GM23248 (cell line): ENCODE data around the gene BTN2A1. TPM values are rescaled to one million over a fixed set of nuclear protein-coding genes. Genes with fewer than 3 reads are reported as not detected.
A peak's percentile ranks its signal among the peaks of the same experiment; 100 is the strongest.

Source experiments
- DNase-seq: peaks from one replicate; pipeline ENCODE4 v3.0.0-alpha.2; 2015
- H2AFZ ChIP-seq: fragments of 200-600 bp; sonication (generic); 2 replicates; pipeline ENCODE4 v1.6.1; 2016; ENCODE audit warnings: antibody characterized with exemption
- H3F3A ChIP-seq: fragments of 200-600 bp; sonication (generic); 2 replicates; pipeline ENCODE4 v1.6.1; 2016; ENCODE audit warnings: mild to moderate bottlenecking, antibody characterized with exemption, mixed run types; ENCODE audit not compliant: insufficient read depth
- H3K27ac ChIP-seq: fragments of 200-600 bp; sonication (generic); 2 replicates; pipeline ENCODE4 v1.5.1; 2016; ENCODE audit warnings: mild to moderate bottlenecking
- H3K27me3 ChIP-seq: fragments of 200-600 bp; sonication (generic); replicated peaks from 2 replicates; pipeline ENCODE4 v1.6.1; 2016; ENCODE audit warnings: mild to moderate bottlenecking; ENCODE audit not compliant: insufficient read depth
- H3K36me3 ChIP-seq: fragments of 200-600 bp; sonication (generic); 2 replicates; pipeline ENCODE4 v1.6.1; 2016; ENCODE audit warnings: low read depth, mild to moderate bottlenecking
- H3K4me1 ChIP-seq: fragments of 200-600 bp; sonication (generic); 2 replicates; pipeline ENCODE4 v1.6.1; 2016; ENCODE audit warnings: mild to moderate bottlenecking; ENCODE audit not compliant: insufficient read depth
- H3K4me2 ChIP-seq: fragments of 200-600 bp; sonication (generic); one replicate; pipeline ENCODE4 v1.6.1; 2016; ENCODE audit warnings: mild to moderate bottlenecking; ENCODE audit not compliant: unreplicated experiment
- H3K4me3 ChIP-seq: fragments of 200-600 bp; sonication (generic); 2 replicates; pipeline ENCODE4 v1.5.1; 2016; ENCODE audit warnings: mild to moderate bottlenecking
- H3K79me2 ChIP-seq: fragments of 200-600 bp; sonication (generic); 2 replicates; pipeline ENCODE4 v1.6.1; 2016; ENCODE audit warnings: mild to moderate bottlenecking; ENCODE audit not compliant: insufficient read depth
- H3K9ac ChIP-seq: fragments of 200-600 bp; sonication (generic); 2 replicates; pipeline ENCODE4 v1.6.1; 2016; ENCODE audit warnings: mild to moderate bottlenecking
- H3K9me2 ChIP-seq: fragments of 200-600 bp; sonication (generic); 2 replicates; pipeline ENCODE4 v1.6.1; 2016; ENCODE audit warnings: mixed run types, mild to moderate bottlenecking, moderate library complexity; ENCODE audit not compliant: insufficient read depth
- H3K9me3 ChIP-seq: fragments of 200-600 bp; sonication (generic); one replicate; pipeline ENCODE4 v1.6.1; 2017; ENCODE audit warnings: low read depth
- H4K20me1 ChIP-seq: fragments of 200-600 bp; sonication (generic); 2 replicates; pipeline ENCODE4 v1.6.0; 2016; ENCODE audit not compliant: insufficient read depth
- EZH2 ChIP-seq: fragments of 200-600 bp; sonication (generic); IDR thresholded peaks from 2 replicates; pipeline ENCODE4 v1.6.1; 2018; ENCODE audit warnings: antibody characterized with exemption, mild to moderate bottlenecking; ENCODE audit not compliant: insufficient read depth, poor library complexity, severe bottlenecking
- EZH2phosphoT487 ChIP-seq: fragments of 200-600 bp; sonication (generic); IDR thresholded peaks from 2 replicates; pipeline ENCODE4 v1.6.1; 2018; ENCODE audit warnings: antibody characterized with exemption, moderate library complexity, mild to moderate bottlenecking, low read depth; ENCODE audit not compliant: insufficient read depth
- WGBS, 2 experiments: methylation state at CpG; one replicate each; pipeline ENCODE4 v1.1.6; 2015 to 2017; ENCODE audit warnings: low lambda C conversion rate in 2 of 2, low coverage in 1 of 2; ENCODE audit errors: missing lambda C conversion rate in 2 of 2; 5-methylcytosine and 5-hydroxymethylcytosine counted together
- in situ Hi-C: fragments of 300-500 bp; cut with MboI; formaldehyde crosslinking; loops from 2 replicates; pipeline ENCODE4 v1.15.0; 2020
- polyA plus RNA-seq: library from polyadenylated mRNA; unstranded; fragments of >200 nt; fragmentation: Nextera tagmentation; extraction: Ambion mirVana; gene quantifications from 2 replicates; pipeline ENCODE4 v1.2.1, GENCODE V29; 2016
- total RNA-seq: library from RNA; depleted of rRNA; stranded (reverse); fragments of >200 nt; shearing (Covaris generic); gene quantifications from 2 replicates; pipeline ENCODE4 v1.2.3, GENCODE V29; 2014

BTN2A1 gene
- total and polyA plus RNA-seq, 2 experiments from 2014 or later = 15.0 to 18.4 TPM

DNA sequence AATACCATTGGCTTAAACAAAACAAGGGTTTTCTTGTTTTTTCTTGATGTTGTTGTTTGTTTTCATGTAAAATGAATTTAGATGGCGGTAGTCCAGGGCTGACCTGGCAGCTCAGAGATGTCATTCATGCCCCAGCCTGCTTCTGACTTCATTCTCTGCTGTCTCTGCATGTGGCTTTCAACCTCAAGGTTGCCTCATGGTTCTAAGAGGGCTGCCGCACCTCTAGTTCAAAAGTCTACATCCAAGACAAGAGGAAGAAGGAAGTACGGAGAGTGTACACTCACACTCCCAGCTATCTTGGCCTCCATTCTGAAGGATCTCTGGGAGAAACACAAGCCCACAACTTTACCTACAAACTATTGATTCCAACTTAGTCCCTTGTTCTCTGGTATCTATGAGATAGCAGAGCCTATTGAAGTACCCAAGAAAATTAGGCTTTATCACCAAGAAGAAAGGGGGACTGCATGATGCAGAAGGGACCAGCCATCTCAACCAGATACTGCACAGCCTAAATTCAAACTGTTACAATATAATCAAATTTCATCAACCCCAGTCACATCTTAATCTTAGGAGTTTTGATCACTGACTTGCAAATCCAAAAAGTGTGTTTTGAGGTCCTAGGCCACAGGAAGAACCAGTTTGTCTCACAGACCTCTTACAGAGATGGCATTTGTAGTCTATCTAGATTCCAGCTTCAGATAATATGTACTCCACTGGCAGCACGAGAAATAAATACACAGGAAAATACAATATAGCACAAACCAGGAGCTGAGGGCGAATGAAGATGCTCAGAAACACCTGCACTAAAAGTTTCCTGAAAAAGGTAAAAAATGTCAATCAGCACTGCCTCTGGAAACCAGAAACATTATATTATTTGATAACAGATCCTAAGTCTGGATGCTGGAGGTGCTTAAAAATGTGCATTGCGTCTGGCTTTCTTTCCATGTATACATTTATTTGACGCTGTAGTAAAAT lies 18.3 kb upstream of the BTN2A1 start:
- H3K36me3 ChIP-seq = no peaks in the 10 kb centered on the region
- TF ChIP-seq EZH2 = no peak
- TF ChIP-seq EZH2phosphoT487 = no peak
- H3K4me1 ChIP-seq = peaks cover 19% of the 10 kb centered on the region
- no peaks in the 10 kb centered on the region for H4K20me1 ChIP-seq
- H3K9ac ChIP-seq = peak overlapping the region; percentile 96
- H3K4me3 ChIP-seq = peak overlapping the region; percentile 100
- in situ Hi-C loops = no loop called here
- H3K27me3 ChIP-seq = no peaks in the 10 kb centered on the region
- peak; percentile 21 for DNase-seq
- H2AFZ ChIP-seq = peak overlapping the region; percentile 97
- H3K4me2 ChIP-seq = peak overlapping the region; percentile 95
- peaks cover 14% of the 10 kb centered on the region; the same call in 1 of the 2 replicates for H3K79me2 ChIP-seq
- H3K9me2 ChIP-seq = no peaks in the 10 kb centered on the region
- no peaks in the 10 kb centered on the region for H3K9me3 ChIP-seq
- no peaks in the 10 kb centered on the region for H3F3A ChIP-seq
- peak overlapping the region; percentile 98 for H3K27ac ChIP-seq
- WGBS, 2 experiments = 50% methylated on average over 7 of the region's 7 CpGs

DNA sequence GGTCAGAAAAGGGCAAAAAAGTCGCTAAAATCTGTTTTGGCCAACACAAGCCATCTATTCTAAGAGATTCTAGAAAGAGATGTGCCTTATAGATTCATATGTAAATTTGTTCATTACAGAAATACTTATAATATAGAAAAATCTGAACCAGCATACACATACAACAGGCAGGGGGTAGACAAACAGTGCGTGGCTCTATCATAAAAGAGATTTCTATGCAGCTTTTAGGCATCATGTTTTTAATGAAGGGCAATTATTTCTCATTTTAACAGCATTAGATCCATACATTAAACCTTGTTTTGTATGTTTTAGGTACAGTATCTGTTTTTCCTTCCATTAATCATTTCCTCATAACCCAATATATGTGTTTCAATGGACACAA lies 16.8 kb upstream of the BTN2A1 start:
- DNase-seq = peak; percentile 32
- peak overlapping the region; percentile 100 for H3K4me3 ChIP-seq
- H3K4me2 ChIP-seq = peak overlapping the region; percentile 95
- WGBS, 2 experiments = 3% methylated on average over 2 of the region's 2 CpGs
- H3F3A ChIP-seq = no peaks in the 10 kb centered on the region
- no peaks in the 10 kb centered on the region for H3K9me2 ChIP-seq
- TF ChIP-seq EZH2 = no peak
- no peak for TF ChIP-seq EZH2phosphoT487
- no peaks in the 10 kb centered on the region for H4K20me1 ChIP-seq
- H3K4me1 ChIP-seq = peaks cover 19% of the 10 kb centered on the region
- peaks cover 14% of the 10 kb centered on the region; the same call in 1 of the 2 replicates for H3K79me2 ChIP-seq
- H3K27ac ChIP-seq = peak overlapping the region; percentile 98
- H3K9me3 ChIP-seq = no peaks in the 10 kb centered on the region
- H3K9ac ChIP-seq = peak overlapping the region; percentile 96
- no peaks in the 10 kb centered on the region for H3K36me3 ChIP-seq
- H2AFZ ChIP-seq = peak overlapping the region; percentile 97
- in situ Hi-C loops = no loop called here
- no peaks in the 10 kb centered on the region for H3K27me3 ChIP-seq

DNA sequence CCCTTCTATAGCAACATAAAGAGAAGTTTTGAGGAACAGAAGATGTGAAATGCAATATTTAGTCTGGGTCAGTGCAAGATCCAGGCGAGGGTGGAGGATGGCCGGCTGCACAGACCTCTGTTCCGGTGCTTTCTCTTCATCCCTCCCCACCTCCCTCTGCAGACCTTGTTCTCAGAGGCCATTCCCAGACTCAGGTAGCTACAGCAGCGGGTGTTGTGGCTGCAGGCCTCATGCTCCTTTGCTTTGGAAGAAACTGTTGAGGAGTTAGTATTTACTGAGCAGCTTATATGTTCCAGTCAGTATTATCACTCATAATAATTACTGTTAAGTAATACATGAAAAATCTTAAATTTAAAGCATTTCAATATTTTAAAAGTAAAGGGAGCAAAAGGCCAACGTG lies 15.8 kb upstream of the BTN2A1 start:
- no peaks in the 10 kb centered on the region for H3K36me3 ChIP-seq
- TF ChIP-seq EZH2phosphoT487 (no peak), EZH2 (no peak)
- no peak overlapping the region for H3K27ac ChIP-seq
- peaks cover 14% of the 10 kb centered on the region; the same call in 1 of the 2 replicates for H3K79me2 ChIP-seq
- no peaks in the 10 kb centered on the region for H3K9me2 ChIP-seq
- H3K4me1 ChIP-seq = peaks cover 19% of the 10 kb centered on the region
- peak overlapping the region; percentile 67 for H2AFZ ChIP-seq
- DNase-seq = peak; percentile 15
- no peaks in the 10 kb centered on the region for H3F3A ChIP-seq
- H3K9me3 ChIP-seq = no peaks in the 10 kb centered on the region
- peak overlapping the region; percentile 100 for H3K4me3 ChIP-seq
- H4K20me1 ChIP-seq = no peaks in the 10 kb centered on the region
- 42 to 49% methylated on average over 5 of the region's 5 CpGs for WGBS, 2 experiments
- in situ Hi-C loops = no loop called here
- peak overlapping the region; percentile 96 for H3K9ac ChIP-seq
- H3K27me3 ChIP-seq = no peaks in the 10 kb centered on the region
- H3K4me2 ChIP-seq = peak overlapping the region; percentile 95

DNA sequence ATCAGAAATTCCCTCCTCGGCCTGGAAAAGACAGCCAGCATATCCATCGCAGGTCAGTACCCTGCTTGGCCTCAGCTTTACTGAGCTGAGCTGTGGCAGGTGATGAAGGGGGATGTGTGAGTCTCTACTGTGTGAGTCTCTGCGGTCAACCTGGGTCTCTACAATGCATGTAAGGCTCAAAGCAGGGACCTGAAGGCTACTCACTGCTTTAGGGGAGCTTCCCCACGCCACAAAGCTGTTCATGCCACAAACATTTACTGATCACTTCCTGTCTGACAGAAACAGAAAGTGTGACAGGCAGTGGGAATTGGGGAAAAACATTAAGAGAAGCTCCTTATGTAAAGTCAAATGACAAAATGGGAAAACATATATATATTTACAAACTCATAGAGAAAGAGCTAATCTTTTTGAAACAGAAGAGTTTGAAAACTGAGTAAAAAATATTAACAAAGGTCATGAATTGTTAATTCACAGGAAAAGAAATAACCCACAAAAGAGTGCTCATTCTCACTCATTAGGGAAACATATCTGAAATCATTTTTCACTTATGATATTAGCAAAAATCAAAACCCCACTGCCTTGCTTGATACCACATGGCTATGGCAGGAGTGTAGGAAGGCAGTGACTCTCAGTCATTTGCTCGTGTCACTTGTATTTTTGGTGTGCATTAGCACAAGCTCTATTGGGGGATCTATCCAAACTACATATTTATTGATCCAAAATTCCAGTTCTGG lies 11.7 kb upstream of the BTN2A1 start:
- H3K9me2 ChIP-seq = no peaks in the 10 kb centered on the region
- H3F3A ChIP-seq = no peaks in the 10 kb centered on the region
- no peaks in the 10 kb centered on the region for H3K27me3 ChIP-seq
- no peak for DNase-seq
- H4K20me1 ChIP-seq = no peaks in the 10 kb centered on the region
- H3K9ac ChIP-seq = no peak overlapping the region
- no peak overlapping the region for H2AFZ ChIP-seq
- TF ChIP-seq EZH2 = no peak
- no peak for TF ChIP-seq EZH2phosphoT487
- peaks cover 14% of the 10 kb centered on the region; the same call in 1 of the 2 replicates for H3K79me2 ChIP-seq
- H3K4me1 ChIP-seq = peaks cover 11% of the 10 kb centered on the region
- no peaks in the 10 kb centered on the region for H3K36me3 ChIP-seq
- no peak overlapping the region for H3K27ac ChIP-seq
- in situ Hi-C loops = no loop called here
- 63 to 67% methylated on average over 5 of the region's 5 CpGs for WGBS, 2 experiments
- H3K4me3 ChIP-seq = no peak overlapping the region
- H3K9me3 ChIP-seq = no peaks in the 10 kb centered on the region
- no peak overlapping the region for H3K4me2 ChIP-seq
